NCI-H1092 treated with DMSO at 0.1 percent for 48 hours (cell line): ENCODE data around the gene CARHSP1.
"Not testable (repeated sequence)": the region's sequence is repeated elsewhere in the genome, so short reads cannot be mapped to it uniquely, and the experiment has no call there.

Experiments used
- DNase-seq: peaks from one replicate; lab custom pipeline; 2025; lab: John Stamatoyannopoulos, UW

The CARHSP1 gene

DNA sequence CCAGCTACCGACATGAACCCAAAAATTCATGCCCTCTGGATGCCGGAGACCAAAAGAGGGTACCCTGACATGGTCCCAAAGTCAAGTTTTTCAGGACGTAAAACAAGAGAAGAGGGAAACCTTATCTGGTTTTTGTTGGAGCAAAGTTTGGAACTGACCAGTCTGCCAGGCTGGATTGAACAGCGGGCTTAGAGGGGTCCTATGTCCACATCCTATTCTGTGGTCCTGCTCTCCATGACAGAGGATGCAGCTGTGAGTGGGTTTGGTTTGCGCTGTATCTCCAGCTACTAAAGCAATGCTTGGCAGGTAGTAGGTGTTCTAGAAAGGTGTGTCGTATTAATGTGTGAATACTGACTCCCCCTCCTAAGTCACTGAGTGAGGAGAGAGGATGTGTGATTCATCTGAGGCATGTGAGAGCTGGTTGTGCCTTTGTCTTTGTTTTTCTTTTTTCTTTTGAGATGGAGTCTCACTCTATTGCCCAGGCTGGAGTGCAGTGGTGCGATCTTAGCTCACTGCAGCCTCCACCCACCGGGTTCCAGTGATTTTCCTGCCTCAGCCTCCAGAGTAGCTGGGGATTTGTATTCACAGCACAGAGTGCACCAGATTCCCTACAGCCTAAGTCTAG, 40.2 kb downstream of the CARHSP1 start:
- no peak for DNase-seq

DNA sequence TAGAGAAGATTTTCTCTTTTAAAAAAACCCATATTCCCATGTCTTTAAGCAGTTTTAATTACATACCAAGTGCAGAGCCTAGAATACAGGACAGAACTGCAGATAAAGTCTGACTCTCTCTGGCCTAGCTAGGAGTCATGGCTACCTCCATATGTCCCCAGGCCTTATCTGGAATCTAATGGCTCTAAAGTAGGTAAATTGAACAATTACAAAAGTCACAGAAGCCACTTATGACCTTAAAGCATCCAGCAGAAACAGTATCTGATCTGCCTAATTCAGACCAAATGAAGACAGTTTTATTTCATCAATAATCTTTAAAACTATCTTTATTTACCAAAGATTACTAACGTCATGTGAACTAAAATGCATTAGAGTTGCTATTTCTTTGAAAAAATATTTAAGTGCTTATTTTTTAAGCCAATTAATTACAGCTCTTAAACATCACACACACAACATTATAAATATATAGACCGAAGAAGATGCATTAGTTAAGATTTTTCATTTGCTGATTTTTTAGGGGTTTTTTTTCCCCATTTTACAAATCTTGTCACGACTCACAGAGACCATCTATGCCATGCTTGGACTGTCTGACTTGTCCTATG, 42.4 kb downstream of the CARHSP1 start:
- no peak for DNase-seq

DNA sequence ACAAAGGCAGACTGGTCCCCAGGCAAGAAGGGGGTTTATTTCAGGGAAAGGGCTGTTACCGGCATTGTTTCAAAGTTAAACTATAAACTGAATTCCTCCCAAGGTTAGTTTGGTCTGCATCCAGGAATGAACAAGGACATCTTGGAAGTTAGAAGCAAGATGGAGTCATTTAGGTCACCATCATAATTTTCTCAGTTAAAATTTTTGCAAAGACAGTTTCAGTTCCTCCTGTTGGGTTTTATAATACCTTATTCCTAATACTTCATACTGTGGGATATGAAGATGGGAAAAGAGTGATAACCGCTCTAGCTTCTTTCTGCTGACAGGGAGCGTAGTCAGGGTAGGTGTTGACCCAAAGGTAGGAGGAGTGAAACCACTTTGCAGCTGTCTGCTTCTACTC, 46.4 kb downstream of the CARHSP1 start:
- DNase-seq: no peak

DNA sequence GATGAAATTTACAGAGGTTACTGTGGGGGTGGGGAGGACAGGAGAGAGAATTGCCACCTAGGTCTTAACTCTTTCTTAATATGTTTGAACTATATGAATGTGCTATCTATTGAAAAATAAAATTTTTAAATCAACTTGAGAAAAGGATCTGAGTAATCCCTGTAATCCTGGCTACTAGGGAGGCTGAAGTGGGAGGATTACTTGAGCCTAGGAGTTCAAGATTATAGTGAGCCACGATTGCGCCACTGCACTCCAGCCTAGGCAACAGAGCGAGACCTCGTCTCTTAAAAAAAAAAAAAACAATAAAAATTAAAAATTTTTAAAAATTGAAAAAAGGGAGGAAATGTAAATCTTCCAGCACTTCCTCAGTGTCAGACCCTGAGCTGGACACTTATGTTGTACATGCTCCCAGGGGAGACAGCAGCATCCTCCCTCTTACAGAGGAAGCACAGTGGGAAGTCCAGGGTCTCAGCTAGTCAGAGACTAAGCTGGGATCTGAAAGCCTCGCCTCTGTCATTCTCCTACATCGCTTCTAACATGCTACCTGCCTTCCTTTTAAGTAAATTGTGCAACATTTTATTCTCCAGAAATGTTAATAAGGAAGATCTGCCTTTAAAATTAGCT, 49.3 kb downstream of the CARHSP1 start:
- DNase-seq: no peak

DNA sequence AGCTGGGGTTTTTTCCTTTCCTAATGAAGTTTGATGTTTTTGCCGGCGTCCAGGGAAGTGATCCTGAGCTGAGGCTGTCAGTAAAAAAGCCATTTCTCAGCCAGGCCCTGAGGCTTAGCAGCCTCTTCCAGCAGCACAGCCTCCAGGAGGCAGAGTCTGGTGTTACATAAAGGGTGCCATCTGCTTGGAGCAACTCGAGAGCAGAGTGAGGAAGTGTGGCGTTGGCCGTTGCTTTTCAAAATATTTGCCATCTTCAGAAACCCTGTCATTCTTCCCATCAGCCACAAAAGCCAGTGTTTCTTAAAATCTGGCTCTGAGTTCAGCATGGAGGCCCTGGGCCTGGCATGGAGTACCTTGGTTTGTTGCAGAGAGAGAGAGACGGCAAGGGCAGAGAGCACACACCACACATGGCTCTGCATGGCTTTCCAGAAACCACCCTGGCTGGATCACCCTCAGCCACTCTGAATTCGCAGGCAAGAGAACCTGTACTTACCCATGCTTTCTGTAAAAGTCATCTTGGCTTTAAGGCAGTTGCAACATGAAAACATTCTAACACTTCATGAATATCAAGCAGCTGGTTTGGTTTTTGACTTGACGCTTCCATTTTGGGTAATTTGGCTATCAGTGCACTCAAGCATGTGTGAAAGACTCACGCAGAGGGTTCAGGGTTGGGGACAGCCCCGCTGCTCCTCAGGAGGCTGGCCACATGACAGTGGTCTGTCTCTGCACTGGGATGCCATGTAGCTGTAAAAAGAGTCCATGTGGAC, 50.1 kb downstream of the CARHSP1 start:
- DNase-seq: no peak

DNA sequence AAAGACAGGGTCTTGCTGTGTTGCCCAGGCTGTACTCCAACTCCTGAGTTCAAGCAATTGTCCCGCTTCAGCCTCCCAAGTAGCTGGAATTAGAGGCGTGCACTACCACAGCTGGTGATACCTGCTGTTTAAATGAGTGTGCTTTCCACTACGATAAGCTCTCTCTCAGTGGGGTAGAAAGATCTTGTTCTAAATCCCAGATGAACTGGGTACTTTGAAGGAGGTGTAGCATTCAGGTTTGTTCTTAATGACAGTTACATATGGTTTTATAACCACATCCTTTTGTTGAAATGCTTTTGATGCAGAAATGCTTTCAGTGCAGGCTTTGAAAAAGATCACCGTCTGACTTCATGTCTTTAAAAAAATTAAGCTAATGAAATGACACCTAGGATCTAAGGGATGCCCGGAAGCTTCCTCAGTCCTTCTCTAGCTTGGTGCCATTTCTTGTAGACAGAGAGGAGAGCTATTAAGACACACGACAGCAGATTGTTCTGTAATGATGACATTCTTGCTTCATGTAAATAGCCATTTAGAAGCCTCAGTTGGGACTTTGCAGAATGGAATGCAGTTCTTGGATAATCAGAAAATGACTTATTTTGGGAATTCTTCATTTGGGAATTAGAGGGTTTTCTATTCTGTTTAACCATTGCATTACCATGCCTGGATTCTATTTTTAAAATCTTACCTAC, 51.7 kb downstream of the CARHSP1 start:
- DNase-seq: no peak

DNA sequence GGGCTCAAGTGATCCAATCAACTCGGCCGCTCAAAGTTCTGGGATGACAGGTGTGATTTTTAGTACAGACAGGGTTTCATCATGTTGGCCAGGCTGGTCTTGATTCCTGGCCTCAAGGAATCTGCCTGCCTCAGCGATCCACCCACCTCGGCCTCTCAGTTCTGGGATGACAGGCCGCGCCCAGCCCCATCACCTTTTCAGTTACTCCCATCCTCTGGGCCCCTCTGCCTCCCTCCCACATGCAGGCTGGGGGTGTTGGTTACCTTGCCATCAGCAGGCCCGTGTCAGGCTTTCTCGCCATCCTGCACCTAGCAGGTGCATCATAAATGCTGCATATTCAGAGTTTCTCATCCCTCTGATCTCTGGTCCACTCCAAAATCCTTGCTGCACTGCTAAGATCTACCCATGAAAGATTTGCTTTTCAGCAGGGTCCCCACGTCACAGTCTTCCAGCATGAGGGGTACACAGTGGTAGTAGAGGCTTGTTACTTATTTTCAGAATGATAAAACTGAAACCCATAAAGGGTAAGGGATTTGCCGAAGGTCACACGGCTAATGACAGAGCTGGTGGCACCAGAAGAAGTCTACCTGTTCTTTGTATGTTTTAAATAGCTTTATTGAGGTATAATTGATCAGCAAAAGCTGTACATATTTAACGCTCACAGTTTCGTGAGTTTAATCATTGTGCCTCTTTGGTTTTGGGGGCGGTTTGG, 54.6 kb downstream of the CARHSP1 start:
- no peak for DNase-seq

DNA sequence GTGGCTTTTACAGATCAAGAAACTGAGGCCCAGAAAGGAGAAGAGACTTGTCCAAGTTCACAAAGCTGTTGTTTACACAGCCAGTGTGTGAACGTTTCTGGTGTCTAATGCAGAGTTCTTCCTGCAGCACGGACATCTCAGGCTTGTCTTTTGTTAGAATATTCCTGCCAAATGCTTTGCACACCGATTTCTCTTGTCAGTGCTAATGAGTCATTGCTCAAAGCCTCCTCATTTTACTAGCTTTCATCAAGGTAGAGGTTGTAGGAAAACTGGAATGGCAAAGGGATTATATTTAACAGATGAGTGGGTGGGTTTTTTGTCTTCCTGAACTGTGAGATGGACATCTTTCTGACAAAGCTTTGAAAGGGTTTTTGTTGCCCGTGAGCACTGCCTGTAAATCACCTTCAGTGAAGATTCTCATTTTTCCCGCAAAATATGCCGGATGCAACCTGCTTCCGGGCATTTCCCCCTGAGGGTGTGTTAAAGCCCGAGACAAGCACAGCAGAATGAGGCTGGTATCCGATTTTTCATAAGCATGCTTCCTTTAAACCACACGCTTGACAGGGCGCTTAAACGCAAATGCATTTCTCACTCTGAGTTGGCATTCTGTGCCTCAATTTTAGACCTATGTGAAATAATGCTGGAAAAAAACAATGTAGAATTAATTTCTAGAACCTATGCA, 56.5 kb downstream of the CARHSP1 start:
- no peak for DNase-seq

DNA sequence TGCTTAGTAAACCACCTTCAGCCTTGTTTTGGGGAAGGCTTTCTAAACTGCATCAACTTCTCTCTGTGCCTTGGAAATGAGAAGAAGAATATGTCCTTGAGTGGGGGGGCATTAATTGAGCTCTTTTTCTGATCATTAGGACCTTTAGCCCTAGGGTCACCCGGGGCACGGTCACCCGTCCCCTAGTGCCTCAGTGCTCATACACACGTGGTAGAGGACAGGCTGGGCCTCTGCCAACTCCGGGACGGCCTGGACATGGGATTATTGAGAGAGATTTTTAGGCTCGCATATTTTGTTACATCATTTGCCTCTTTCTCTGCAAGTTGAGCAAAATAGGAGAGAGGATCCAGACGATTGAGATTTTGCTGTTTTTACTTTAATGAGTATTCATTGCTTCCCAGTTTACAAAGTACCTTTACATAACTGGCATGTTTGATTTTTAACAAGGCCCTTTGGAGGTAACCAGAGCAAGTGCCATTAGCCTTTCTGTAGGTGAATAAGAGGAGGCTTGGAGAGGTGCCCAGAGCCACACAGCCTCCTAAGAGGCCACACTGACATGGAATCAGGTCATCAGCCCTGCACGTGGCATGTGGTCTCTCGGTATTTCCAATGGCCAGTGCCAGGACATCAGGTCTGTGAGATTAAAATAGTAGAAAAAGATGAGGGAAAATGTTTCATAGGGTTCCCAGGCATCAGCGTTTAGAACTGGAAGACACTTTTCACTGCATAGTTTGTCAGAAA, 60.0 kb downstream of the CARHSP1 start:
- DNase-seq: no peak

DNA sequence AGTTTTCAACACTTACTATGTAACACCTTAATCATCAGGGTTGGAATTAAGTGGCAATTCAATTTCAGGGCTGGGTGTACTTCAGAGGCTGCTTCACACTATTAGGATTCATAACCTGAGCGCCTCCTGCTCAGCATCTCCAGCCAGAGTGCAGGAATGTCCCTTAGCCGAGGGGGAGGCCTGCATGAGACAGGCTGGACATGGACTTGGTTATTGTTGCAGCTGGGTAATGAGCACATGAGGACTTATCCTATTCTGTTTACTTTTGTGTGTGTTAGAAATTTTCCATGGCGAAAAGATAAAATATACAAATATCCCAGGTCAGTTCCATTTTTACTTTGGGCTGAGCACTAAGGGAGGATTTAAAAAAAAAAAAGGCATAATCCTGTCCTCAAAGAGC, 60.8 kb downstream of the CARHSP1 start:
- no peak for DNase-seq

DNA sequence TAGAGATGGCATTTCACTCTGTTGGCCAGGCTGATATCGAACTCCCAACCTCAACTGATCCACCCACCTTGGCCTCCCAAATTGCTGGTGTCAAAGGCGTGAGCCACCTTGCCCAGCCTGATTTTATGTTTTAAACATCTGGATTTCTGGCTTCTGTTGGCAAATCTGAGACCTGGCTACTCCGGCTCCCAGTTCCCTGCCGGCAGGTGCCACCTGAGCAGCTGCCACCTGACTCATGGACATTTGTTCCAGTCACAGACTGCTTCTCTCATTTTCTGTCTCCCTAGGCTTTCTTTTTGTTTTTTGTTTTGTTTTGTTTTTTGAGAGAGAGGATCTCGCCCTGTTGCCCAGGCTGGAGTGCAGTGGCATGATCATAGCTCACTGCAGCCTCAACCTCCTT, 61.6 kb downstream of the CARHSP1 start:
- DNase-seq: no peak

DNA sequence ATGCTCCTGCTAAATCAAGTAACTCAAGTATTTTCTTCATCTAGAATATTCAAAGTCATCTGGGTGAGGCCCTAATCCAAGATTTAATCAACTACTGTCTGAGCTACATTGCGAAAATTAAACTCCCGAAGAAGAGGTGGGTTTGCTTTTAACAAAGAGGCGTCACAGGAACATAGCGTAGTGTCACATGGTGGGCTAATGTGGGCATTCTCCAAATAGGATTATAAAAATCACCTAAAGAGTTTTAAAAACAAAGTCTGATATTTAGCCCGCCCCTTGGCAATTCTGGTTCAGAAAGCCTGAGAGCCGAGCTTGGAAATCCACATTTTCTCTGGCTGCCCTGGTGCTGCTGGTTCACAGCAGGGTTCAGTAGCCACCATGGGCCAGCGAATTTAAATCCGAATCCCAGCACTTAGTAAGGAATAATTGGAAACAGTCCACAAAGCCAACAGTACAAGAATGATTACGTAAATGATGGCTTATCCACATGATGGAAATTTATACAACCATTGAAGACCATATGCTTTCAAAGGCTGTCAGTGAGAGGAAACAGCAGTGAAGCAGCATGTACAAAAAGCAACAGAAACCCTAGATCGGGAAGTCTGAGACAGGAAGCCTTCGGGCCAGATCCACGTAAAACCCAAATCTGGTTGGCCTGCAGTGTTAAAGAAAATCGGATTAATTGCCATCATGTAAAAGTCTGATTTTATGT, 62.4 kb downstream of the CARHSP1 start:
- DNase-seq: no peak

DNA sequence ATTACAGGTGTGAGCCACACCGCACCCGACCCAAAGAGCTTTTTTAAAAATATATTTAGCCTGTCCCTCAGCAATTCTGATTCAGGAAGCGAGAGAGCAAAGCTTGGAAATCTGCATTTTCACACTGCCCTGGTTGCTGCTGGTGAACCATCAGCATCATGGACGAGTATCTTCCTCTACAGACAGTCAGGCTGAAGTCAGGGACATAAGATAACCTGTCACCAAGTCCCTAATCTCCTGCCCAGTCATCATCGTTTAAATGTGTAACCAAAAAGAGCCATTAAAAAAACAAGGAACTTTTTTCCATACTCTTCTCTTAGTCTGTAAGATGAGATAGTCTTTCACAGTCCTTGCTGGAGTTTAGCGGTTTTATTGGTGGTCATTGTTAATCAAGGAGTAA, 64.5 kb downstream of the CARHSP1 start:
- DNase-seq: no peak

DNA sequence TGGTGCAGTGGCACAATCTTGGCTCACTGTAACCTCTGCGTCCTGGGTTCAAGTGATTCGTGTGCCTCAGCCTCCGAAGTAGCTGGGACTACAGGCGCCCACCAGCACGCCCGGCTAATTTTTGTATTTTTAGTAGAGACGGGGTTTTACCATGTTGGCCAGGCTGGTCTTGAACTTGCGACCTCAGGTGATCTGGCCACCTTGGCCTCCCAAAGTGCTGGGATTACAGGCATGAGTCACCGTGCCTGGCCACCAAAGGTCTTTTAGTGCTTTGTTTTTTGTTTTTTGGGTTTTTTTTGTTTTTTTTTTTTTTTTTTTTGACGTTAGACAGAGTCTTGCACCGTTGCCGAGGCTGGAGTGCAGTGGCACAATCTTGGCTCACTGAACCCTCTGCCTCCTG, 65.1 kb downstream of the CARHSP1 start:
- DNase-seq: not testable (repeated sequence)
